Endothelial cell of umbilical vein (primary cell): ENCODE measurements around the gene BTN1A1.

Experiments
- EZH2 ChIP-seq: IDR thresholded peaks from 2 replicates; pipeline ENCODE4 v1.6.1; 2012; ENCODE audit warnings: borderline replicate concordance, low read depth, mild to moderate bottlenecking, moderate library complexity, low read length, inconsistent platforms; ENCODE audit not compliant: severe bottlenecking
- JUN ChIP-seq: IDR thresholded peaks from 2 replicates; pipeline ENCODE4 v1.6.1; 2011; ENCODE audit warnings: borderline replicate concordance, low read depth; ENCODE audit not compliant: insufficient read length, insufficient read depth
- POLR2A ChIP-seq: IDR thresholded peaks from 2 replicates; pipeline ENCODE4 v1.6.1; 2012; ENCODE audit warnings: low read depth, mild to moderate bottlenecking, control low read depth, low read length
- POLR2AphosphoS5 ChIP-seq: IDR thresholded peaks from 2 replicates; pipeline ENCODE4 v1.6.1; 2012; ENCODE audit warnings: low read depth, mild to moderate bottlenecking, control low read depth, low read length, moderate library complexity; ENCODE audit not compliant: insufficient read depth
- TF ChIP-seq, protein P1 (sequence below), 2 donors: IDR thresholded peaks; 1 replicate in 1 of 2; 2 replicates in 1 of 2; pipeline ENCODE4 v1.5.1; 2011; ENCODE audit warnings: low read length in 2 of 2, mild to moderate bottlenecking in 2 of 2, moderate library complexity in 2 of 2, control low read depth in 1 of 2, inconsistent platforms in 1 of 2, low read depth in 1 of 2; ENCODE audit not compliant: insufficient read depth in 1 of 2; ENCODE audit errors: extremely low read depth in 1 of 2

GRCh38 chr6:26531897-26532296 is 31.8 kb downstream of the BTN1A1 start:
- TF ChIP-seq, protein P1, sequence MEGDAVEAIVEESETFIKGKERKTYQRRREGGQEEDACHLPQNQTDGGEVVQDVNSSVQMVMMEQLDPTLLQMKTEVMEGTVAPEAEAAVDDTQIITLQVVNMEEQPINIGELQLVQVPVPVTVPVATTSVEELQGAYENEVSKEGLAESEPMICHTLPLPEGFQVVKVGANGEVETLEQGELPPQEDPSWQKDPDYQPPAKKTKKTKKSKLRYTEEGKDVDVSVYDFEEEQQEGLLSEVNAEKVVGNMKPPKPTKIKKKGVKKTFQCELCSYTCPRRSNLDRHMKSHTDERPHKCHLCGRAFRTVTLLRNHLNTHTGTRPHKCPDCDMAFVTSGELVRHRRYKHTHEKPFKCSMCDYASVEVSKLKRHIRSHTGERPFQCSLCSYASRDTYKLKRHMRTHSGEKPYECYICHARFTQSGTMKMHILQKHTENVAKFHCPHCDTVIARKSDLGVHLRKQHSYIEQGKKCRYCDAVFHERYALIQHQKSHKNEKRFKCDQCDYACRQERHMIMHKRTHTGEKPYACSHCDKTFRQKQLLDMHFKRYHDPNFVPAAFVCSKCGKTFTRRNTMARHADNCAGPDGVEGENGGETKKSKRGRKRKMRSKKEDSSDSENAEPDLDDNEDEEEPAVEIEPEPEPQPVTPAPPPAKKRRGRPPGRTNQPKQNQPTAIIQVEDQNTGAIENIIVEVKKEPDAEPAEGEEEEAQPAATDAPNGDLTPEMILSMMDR (IDR thresholded peaks at IDR 0.05; ENCODE audit: extremely low read depth in 1 of 2, insufficient read depth in 1 of 2, low read depth in 1 of 2, low read length in 2 of 2): no peak
- no peak for TF ChIP-seq EZH2
- TF ChIP-seq POLR2A: no peak
- no peak for TF ChIP-seq POLR2AphosphoS5
- TF ChIP-seq JUN: no peak
